ENCODE data around the gene OR5C1. TPM values are rescaled to one million over a fixed set of nuclear protein-coding genes. Genes with fewer than 3 reads are reported as not detected.
A peak's percentile ranks its signal among the peaks of the same experiment; 100 is the strongest.
"Not testable (repeated sequence)": the region's sequence is repeated elsewhere in the genome, so short reads cannot be mapped to it uniquely, and the experiment has no call there.

Gene OR5C1
- total RNA-seq, 4 donors from 2014 or later, result not detected

- no peak for ATAC-seq (ENCODE audit: low FRiP score)
- TF ChIP-seq, protein P1, sequence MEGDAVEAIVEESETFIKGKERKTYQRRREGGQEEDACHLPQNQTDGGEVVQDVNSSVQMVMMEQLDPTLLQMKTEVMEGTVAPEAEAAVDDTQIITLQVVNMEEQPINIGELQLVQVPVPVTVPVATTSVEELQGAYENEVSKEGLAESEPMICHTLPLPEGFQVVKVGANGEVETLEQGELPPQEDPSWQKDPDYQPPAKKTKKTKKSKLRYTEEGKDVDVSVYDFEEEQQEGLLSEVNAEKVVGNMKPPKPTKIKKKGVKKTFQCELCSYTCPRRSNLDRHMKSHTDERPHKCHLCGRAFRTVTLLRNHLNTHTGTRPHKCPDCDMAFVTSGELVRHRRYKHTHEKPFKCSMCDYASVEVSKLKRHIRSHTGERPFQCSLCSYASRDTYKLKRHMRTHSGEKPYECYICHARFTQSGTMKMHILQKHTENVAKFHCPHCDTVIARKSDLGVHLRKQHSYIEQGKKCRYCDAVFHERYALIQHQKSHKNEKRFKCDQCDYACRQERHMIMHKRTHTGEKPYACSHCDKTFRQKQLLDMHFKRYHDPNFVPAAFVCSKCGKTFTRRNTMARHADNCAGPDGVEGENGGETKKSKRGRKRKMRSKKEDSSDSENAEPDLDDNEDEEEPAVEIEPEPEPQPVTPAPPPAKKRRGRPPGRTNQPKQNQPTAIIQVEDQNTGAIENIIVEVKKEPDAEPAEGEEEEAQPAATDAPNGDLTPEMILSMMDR (IDR thresholded peaks at IDR 0.05), result no peak
- no peak for DNase-seq (ENCODE audit: low spot score)
Measured at GRCh38 chr9:122819791-122820489, 31.2 kb downstream of the OR5C1 start.

DNA sequence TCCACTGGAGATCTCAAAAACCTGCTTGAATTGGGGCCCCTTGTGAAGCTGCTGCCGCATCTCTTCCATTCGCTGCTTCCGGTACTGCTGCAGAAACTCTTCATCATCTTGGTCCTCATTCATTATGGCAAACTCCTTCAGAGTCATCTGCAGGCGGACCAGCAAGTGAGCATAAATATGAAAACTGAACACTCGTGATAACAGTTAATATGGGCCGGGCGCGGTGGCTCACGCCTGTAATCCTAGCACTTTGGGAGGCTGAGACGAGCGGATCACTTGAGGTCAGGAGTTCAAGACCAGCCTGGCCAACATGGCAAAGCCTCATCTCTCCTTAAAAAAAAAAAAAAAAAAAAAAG is 31.7 kb downstream of the OR5C1 start:
- TF ChIP-seq, protein P1 (IDR thresholded peaks at IDR 0.05), result no peak
- DNase-seq (ENCODE audit: low spot score) (no peak), ATAC-seq (ENCODE audit: low FRiP score) (no peak)

DNA sequence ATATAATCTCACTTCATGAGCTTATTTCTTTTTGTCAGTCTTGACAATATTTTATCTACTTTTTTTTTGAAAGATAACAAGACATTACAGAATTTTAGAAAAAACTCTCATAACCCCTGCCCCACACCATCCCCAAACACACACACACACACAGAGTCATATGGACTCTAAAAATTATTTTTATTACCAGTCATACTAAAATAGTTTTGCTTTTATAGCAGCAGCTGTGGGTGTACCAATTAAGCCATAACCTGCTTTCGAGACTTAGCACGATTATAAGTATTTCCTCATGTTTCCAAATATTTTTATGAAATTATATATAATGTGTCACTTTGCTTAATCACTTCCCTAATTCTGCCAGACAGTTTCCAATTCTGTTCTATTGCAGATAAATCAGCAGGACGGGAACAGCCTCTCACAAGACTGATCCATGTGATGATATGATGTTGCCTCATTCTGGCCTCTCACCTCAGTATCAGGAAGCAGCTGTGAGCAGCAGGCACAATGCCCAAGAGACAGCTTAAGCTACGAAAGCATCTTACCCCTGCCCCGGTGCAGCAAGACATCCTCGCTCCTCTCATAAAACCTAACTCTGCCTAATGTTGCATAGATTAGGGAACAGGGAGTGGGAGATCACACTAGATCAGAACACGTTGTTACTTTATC is 32.7 kb downstream of the OR5C1 start:
- ATAC-seq (ENCODE audit: low FRiP score) (peak; percentile 51), DNase-seq (ENCODE audit: low spot score) (no peak)
- TF ChIP-seq, protein P1 (IDR thresholded peaks at IDR 0.05), result no peak

DNA sequence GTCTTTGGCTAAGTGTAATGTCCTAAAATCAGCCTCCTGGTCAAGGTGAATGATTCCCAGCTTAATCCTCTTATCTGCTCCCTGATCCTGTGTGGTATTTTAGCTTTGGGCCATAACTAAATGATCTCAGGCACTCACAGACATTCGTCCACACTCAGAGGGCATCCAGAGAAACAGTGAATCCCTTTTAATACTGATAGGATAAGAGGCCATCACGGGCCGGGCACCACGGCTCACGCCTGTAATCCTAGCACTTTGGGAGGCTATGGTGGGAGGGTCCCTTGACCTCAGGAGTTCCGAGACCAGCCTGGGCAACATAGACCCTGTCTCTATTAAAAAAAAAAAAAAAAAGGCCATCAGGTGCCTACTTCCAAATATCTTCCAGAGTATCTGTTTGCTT is 33.3 kb downstream of the OR5C1 start:
- DNase-seq (ENCODE audit: low spot score) (no peak), ATAC-seq (ENCODE audit: low FRiP score) (no peak)
- TF ChIP-seq, protein P1 (IDR thresholded peaks at IDR 0.05), result no peak

DNA sequence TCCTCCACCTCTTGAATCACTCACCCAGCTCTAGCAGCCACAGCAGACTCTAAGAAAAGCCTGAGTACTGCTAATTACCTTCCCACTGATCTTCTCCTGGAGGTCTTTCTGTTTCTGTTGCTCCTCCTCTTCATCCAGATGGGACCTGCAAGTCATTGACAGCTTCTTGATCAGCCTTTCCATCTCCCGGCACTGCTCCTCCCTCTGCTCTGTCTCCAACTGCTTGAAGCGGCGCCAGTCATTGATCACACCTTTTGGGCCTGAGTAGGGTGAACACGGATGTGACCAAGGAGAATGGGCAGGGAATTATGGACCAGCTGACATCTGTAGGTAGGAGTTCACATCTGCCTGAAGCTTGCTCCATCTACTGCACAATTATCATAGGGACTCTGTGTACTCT is 34.2 kb downstream of the OR5C1 start:
- no peak for ATAC-seq (ENCODE audit: low FRiP score)
- TF ChIP-seq, protein P1 (IDR thresholded peaks at IDR 0.05), result no peak
- DNase-seq (ENCODE audit: low spot score), result no peak

DNA sequence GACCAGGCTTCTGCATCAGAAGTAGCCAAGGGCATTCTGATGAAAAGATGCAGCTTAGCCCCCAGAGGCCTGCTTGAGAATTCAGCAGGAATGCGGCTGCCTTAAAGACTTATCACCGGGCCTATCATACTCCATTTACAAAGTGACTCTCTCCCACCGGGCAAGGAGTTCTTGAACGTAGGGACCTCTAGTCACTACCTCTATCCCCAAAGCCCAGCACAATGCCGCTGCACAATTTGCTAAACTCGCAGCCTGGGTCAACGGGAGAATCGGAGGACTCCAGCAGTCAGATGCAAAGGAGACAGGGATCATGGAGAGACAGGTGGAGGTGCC is 39.0 kb downstream of the OR5C1 start:
- DNase-seq (ENCODE audit: low spot score) (no peak), ATAC-seq (ENCODE audit: low FRiP score) (peak; percentile 22)
- TF ChIP-seq, protein P1 (IDR thresholded peaks at IDR 0.05), result no peak

- DNase-seq (ENCODE audit: low spot score); ATAC-seq (ENCODE audit: low FRiP score): not testable (repeated sequence)
Measured at GRCh38 chr9:122828965-122829284, 40.2 kb downstream of the OR5C1 start.
